HepG2 (cell line): ENCODE data around the gene SOCS1. TPM values are rescaled to one million over a fixed set of nuclear protein-coding genes. Genes with fewer than 3 reads are reported as not detected.

Experiments
- CHCHD3 ChIP-seq: sonication (generic); formaldehyde crosslinking; IDR thresholded peaks from 2 replicates; pipeline ENCODE4 v1.8.0; 2022; ENCODE audit warnings: mild to moderate bottlenecking, missing genetic modification reagents, moderate library complexity
- CREB1 ChIP-seq, 2 experiments: fragments of 450-650 bp in 1 of 2; IDR thresholded peaks; 2 replicates each; pipeline ENCODE4 v1.6.1; 2016 to 2017; ENCODE audit warnings: control low read depth in 1 of 2, mild to moderate bottlenecking in 1 of 2, missing compliant biosample characterization in 1 of 2, missing genetic modification characterization in 1 of 2
- GATA4 ChIP-seq: sonication (generic); IDR thresholded peaks from 2 replicates; pipeline ENCODE4 v1.6.1; 2016; ENCODE audit warnings: antibody characterized with exemption, low read depth, borderline replicate concordance
- IKZF4 ChIP-seq: sonication (generic); formaldehyde crosslinking; IDR thresholded peaks from 2 replicates; pipeline ENCODE4 v1.5.1; 2020; ENCODE audit warnings: borderline replicate concordance, mild to moderate bottlenecking, low read depth, missing genetic modification reagents; ENCODE audit errors: not compliant biosample characterization
- LCORL ChIP-seq, 2 experiments: fragments of 450-650 bp in 1 of 2; sonication (generic) in 1 of 2; formaldehyde crosslinking in 1 of 2; IDR thresholded peaks; 2 replicates each; pipeline versions ENCODE4 v1.5.0 to v1.6.1; 2017 to 2020; ENCODE audit warnings: antibody characterized with exemption in 1 of 2, missing genetic modification reagents in 1 of 2
- MEF2D ChIP-seq: sonication (generic); formaldehyde crosslinking; IDR thresholded peaks from 2 replicates; pipeline ENCODE4 v1.5.1; 2020; ENCODE audit warnings: mild to moderate bottlenecking, missing genetic modification reagents
- NR2F2 ChIP-seq: IDR thresholded peaks from 2 replicates; pipeline ENCODE4 v1.6.1; 2012; ENCODE audit warnings: low read depth, inconsistent platforms, borderline replicate concordance
- RXRA ChIP-seq: sonication (generic); formaldehyde crosslinking; IDR thresholded peaks from 2 replicates; pipeline ENCODE4 v1.5.1; 2020; ENCODE audit warnings: missing genetic modification reagents
- SATB2 ChIP-seq: sonication (generic); formaldehyde crosslinking; IDR thresholded peaks from 2 replicates; pipeline ENCODE4 v1.5.0; 2020; ENCODE audit warnings: missing genetic modification reagents
- SMYD3 ChIP-seq: sonication (generic); formaldehyde crosslinking; IDR thresholded peaks from 2 replicates; pipeline ENCODE4 v1.8.1; 2023; ENCODE audit warnings: mild to moderate bottlenecking, missing genetic modification reagents
- THYN1 ChIP-seq: sonication (generic); formaldehyde crosslinking; IDR thresholded peaks from 2 replicates; pipeline ENCODE4 v1.8.1; 2023; ENCODE audit warnings: low read depth, mild to moderate bottlenecking, moderate library complexity, missing genetic modification reagents, borderline replicate concordance
- ZNF232 ChIP-seq: sonication (generic); formaldehyde crosslinking; IDR thresholded peaks from 2 replicates; pipeline ENCODE4 v1.4.0; 2020; ENCODE audit warnings: missing genetic modification reagents, borderline replicate concordance
- ZNF251 ChIP-seq: sonication (generic); formaldehyde crosslinking; IDR thresholded peaks from 2 replicates; pipeline ENCODE4 v1.9.0; 2021; ENCODE audit warnings: mild to moderate bottlenecking, missing genetic modification reagents
- ZNF549 ChIP-seq: sonication (generic); formaldehyde crosslinking; IDR thresholded peaks from 2 replicates; pipeline ENCODE4 v1.5.0; 2020; ENCODE audit warnings: missing genetic modification reagents
- ZNF672 ChIP-seq: sonication (generic); formaldehyde crosslinking; IDR thresholded peaks from 2 replicates; pipeline ENCODE4 v1.8.1; 2022; ENCODE audit warnings: missing genetic modification reagents
- ZNF703 ChIP-seq: sonication (generic); formaldehyde crosslinking; IDR thresholded peaks from 2 replicates; pipeline ENCODE4 v1.5.1; 2020; ENCODE audit warnings: missing genetic modification reagents, mild to moderate bottlenecking, moderate library complexity, borderline replicate concordance
- ZNF781 ChIP-seq: sonication (generic); formaldehyde crosslinking; IDR thresholded peaks from 2 replicates; pipeline ENCODE4 v1.5.1; 2020; ENCODE audit warnings: borderline replicate concordance, mild to moderate bottlenecking, missing genetic modification reagents; ENCODE audit errors: not compliant biosample characterization
- ZNF878 ChIP-seq: sonication (generic); formaldehyde crosslinking; IDR thresholded peaks from 2 replicates; pipeline ENCODE4 v1.8.1; 2023; ENCODE audit warnings: mild to moderate bottlenecking, missing genetic modification reagents, moderate library complexity
- polyA plus RNA-seq, 8 experiments: library from polyadenylated mRNA; depleted of rRNA in 3 of 8; stranded (reverse) in 7 of 8; unstranded in 1 of 8; fragments of >200 nt; fragmentation: Illumina TruSeq in 4 of 8; extraction: Trizol in 4 of 8; gene quantifications; 2 replicates each; pipeline versions ENCODE4 v1.2.1 to v1.2.3, GENCODE V29; 2011 to 2016; ENCODE audit warnings: low read depth in 4 of 8, missing spikeins in 1 of 8, mixed read lengths in 1 of 8; ENCODE audit not compliant: insufficient read depth in 1 of 8
- total RNA-seq, 5 experiments: library from RNA; depleted of rRNA; stranded (reverse); fragments of >200 nt; fragmentation: Illumina TruSeq; extraction: Trizol; gene quantifications; 2 replicates each; pipeline ENCODE4 v1.2.3, GENCODE V29; 2016; ENCODE audit warnings: low read depth in 1 of 5
- TF ChIP-seq, protein P1 (sequence below): sonication (generic); formaldehyde crosslinking; IDR thresholded peaks from 2 replicates; pipeline ENCODE4 v1.8.0; 2022; ENCODE audit warnings: mild to moderate bottlenecking, missing genetic modification reagents; ENCODE audit not compliant: insufficient replicate concordance
- TF ChIP-seq, protein P2 (sequence below): fragments of 450-650 bp; IDR thresholded peaks from 2 replicates; pipeline ENCODE4 v1.6.1; 2017; ENCODE audit warnings: mild to moderate bottlenecking
- TF ChIP-seq, protein P3 (sequence below): sonication (generic); formaldehyde crosslinking; IDR thresholded peaks from 2 replicates; pipeline ENCODE4 v1.4.0; 2020; ENCODE audit warnings: missing genetic modification reagents, mild to moderate bottlenecking, borderline replicate concordance

SOCS1 gene
- total and polyA plus RNA-seq, 2 of the 13 experiments (the other 11 are each of a cell fraction or from before 2014, with no cell fraction given): 5.3 to 6.3 TPM

DNA sequence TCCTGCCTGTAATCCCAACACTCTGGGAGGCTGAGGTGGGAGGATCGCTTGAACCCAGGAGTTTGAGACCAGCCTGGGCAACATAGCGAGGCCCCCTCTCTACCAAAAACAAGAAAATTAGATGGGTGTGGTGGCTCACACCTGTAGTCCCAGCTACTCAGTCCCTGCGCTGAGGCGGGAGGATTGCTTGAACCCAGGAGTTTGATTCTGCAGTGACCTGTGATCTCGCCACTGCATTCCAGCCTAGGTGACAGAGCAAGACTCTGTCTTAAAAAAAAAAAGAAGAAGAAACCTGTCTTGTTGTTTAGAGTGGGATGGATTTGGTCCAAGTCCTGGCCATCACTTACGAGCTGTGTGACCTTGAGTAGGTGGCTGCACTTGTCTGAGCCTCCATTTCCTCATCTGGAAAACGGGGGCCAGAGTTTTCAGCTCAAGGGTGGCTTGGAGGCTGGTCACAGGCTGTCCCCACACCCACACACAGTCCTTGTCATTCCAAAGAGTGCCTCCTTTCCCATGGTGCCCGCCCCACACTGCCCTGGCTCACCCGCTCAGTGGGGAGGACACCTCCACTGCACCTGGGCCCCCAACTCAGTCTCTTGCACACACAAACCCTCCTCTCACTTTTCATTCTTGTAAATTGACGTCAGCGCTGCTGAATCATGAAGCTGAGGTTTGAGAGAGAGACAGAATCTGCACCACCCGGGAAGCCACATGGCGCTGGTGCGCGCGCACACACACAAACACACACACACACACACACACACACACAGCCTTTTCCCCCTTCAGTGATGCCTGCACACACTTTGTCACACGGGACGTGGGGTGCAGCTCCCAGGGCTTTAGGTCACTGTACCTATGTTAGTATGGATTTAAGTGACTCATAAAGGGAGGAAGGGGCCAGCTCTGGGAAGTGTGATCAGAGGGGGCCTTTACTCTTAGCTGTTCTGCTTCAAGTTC is 4.2 kb downstream of the SOCS1 start (continued):
- no peak for TF ChIP-seq IKZF4 (CRISPR knock-in tag)
- no peak for TF ChIP-seq ZNF781 (CRISPR knock-in tag)
- TF ChIP-seq ZNF672 (CRISPR knock-in tag): no peak
- TF ChIP-seq ZNF251 (CRISPR knock-in tag): no peak
- TF ChIP-seq MEF2D (CRISPR knock-in tag): no peak
- TF ChIP-seq LCORL (IDR thresholded peaks at IDR 0.05): no peak
- 0 out of 2 replicates have a peak, but pooled peaks have one; percentile 53 for TF ChIP-seq LCORL (CRISPR knock-in tag; IDR thresholded peaks at IDR 0.05)
- no peak for TF ChIP-seq CREB1 (IDR thresholded peaks at IDR 0.05)
- TF ChIP-seq CREB1 (CRISPR knock-in tag; IDR thresholded peaks at IDR 0.05): no peak
- TF ChIP-seq GATA4: no peak
- TF ChIP-seq, protein P1, sequence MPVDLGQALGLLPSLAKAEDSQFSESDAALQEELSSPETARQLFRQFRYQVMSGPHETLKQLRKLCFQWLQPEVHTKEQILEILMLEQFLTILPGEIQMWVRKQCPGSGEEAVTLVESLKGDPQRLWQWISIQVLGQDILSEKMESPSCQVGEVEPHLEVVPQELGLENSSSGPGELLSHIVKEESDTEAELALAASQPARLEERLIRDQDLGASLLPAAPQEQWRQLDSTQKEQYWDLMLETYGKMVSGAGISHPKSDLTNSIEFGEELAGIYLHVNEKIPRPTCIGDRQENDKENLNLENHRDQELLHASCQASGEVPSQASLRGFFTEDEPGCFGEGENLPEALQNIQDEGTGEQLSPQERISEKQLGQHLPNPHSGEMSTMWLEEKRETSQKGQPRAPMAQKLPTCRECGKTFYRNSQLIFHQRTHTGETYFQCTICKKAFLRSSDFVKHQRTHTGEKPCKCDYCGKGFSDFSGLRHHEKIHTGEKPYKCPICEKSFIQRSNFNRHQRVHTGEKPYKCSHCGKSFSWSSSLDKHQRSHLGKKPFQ (CRISPR knock-in tag): no peak
- TF ChIP-seq RXRA (CRISPR knock-in tag): no peak
- TF ChIP-seq, protein P2, sequence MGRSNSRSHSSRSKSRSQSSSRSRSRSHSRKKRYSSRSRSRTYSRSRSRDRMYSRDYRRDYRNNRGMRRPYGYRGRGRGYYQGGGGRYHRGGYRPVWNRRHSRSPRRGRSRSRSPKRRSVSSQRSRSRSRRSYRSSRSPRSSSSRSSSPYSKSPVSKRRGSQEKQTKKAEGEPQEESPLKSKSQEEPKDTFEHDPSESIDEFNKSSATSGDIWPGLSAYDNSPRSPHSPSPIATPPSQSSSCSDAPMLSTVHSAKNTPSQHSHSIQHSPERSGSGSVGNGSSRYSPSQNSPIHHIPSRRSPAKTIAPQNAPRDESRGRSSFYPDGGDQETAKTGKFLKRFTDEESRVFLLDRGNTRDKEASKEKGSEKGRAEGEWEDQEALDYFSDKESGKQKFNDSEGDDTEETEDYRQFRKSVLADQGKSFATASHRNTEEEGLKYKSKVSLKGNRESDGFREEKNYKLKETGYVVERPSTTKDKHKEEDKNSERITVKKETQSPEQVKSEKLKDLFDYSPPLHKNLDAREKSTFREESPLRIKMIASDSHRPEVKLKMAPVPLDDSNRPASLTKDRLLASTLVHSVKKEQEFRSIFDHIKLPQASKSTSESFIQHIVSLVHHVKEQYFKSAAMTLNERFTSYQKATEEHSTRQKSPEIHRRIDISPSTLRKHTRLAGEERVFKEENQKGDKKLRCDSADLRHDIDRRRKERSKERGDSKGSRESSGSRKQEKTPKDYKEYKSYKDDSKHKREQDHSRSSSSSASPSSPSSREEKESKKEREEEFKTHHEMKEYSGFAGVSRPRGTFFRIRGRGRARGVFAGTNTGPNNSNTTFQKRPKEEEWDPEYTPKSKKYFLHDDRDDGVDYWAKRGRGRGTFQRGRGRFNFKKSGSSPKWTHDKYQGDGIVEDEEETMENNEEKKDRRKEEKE: no peak
- TF ChIP-seq, protein P3, sequence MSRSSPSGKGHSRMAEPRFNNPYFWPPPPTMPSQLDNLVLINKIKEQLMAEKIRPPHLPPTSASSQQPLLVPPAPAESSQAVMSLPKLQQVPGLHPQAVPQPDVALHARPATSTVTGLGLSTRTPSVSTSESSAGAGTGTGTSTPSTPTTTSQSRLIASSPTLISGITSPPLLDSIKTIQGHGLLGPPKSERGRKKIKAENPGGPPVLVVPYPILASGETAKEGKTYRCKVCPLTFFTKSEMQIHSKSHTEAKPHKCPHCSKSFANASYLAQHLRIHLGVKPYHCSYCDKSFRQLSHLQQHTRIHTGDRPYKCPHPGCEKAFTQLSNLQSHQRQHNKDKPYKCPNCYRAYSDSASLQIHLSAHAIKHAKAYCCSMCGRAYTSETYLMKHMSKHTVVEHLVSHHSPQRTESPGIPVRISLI (CRISPR knock-in tag): no peak
- no peak for TF ChIP-seq SATB2
- TF ChIP-seq SMYD3: no peak
- TF ChIP-seq ZNF878 (CRISPR knock-in tag): 0 out of 2 replicates have a peak, but pooled peaks have one; percentile 71
- peak; percentile 14; the same call in 1 of the 2 replicates for TF ChIP-seq NR2F2
- TF ChIP-seq ZNF232 (CRISPR knock-in tag): no peak
- no peak for TF ChIP-seq ZNF549
- TF ChIP-seq CHCHD3: no peak
- TF ChIP-seq ZNF703: no peak
- no peak for TF ChIP-seq THYN1
